ENCODE measurements around the gene NRG3. TPM values are rescaled to one million over a fixed set of nuclear protein-coding genes. Genes with fewer than 3 reads are reported as not detected.

NRG3 gene
- total RNA-seq, 4 donors from 2014 or later = 0.20 to 1.1 (median 0.84) TPM; not detected in 1

GRCh38 chr10:82236084-82236731, 361.2 kb downstream of the NRG3 start:
- WGBS, 2 donors = 77 to 83% methylated on average over 4 of the region's 4 CpGs
- Histone ChIP-seq H3K27me3 (no peaks in the 10 kb centered on the region), H3K4me3 (no peak overlapping the region), H3K4me1 (no peaks in the 10 kb centered on the region), H3K27ac (no peak overlapping the region), H3K36me3 (no peaks in the 10 kb centered on the region), H3K9me3 (no peaks in the 10 kb centered on the region)
- no peak for DNase-seq (ENCODE audit: low spot score in 2 of 2)
- TF ChIP-seq EP300 (IDR thresholded peaks at IDR 0.05) (no peak), POLR2A (IDR thresholded peaks at IDR 0.05) (no peak), CTCF (IDR thresholded peaks at IDR 0.05) (no peak)

DNA sequence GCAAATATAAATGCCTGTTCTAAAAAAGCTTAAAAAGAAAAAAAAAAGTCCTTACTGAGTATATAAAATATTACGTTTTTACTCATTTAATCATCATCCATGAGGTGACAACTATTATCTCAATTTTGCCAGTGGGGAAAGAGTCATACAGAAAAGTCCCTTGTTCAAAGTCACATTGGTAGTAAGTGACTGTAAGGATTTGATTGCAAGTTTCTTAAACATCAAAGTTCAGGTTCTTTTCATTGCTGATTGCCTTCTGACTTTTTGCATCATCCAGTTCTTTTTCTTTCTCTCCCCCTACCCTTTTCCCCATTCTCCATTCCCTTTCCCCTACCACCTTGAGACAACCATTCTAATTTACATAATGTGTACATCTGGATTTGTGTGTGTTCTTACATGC, 363.3 kb downstream of the NRG3 start:
- H3K27me3 ChIP-seq = no peaks in the 10 kb centered on the region
- TF ChIP-seq EP300 (IDR thresholded peaks at IDR 0.05) = no peak
- TF ChIP-seq CTCF (IDR thresholded peaks at IDR 0.05) = no peak
- TF ChIP-seq POLR2A (IDR thresholded peaks at IDR 0.05) = no peak
- H3K36me3 ChIP-seq = no peaks in the 10 kb centered on the region
- no peak overlapping the region for H3K4me3 ChIP-seq
- peaks cover 0 to 7% (median 0%) of the 10 kb centered on the region in 4 donors for H3K9me3 ChIP-seq
- DNase-seq (ENCODE audit: low spot score in 2 of 2) = no peak
- no peak overlapping the region for H3K27ac ChIP-seq
- no peaks in the 10 kb centered on the region for H3K4me1 ChIP-seq
- WGBS, 2 donors = 39 to 58% methylated on average over 1 of the region's 1 CpG

DNA sequence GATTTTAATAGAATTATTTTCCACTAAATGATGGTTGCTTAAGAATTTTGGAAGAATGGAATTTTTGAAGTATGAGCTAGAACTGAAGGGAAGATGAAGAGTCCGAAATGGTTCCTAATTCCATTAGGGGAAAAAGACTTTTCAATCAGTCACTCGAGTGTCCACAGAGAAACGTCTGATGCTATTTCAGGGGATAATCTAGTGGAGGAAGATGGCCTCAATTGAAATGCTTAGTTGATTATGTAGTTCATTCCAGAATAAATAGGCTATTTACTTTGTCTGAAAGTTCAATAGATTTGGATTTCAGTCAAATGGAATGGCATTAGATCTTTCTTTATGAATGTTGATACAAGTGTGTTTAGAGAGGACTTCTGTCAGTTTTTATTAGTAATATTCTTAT, 365.4 kb downstream of the NRG3 start:
- H3K36me3 ChIP-seq = no peaks in the 10 kb centered on the region
- WGBS, 2 donors = 36 to 47% methylated on average over 3 of the region's 3 CpGs
- no peak overlapping the region for H3K4me3 ChIP-seq
- H3K27me3 ChIP-seq = no peaks in the 10 kb centered on the region
- TF ChIP-seq EP300 (IDR thresholded peaks at IDR 0.05) = no peak
- no peak for TF ChIP-seq CTCF (IDR thresholded peaks at IDR 0.05)
- no peak for TF ChIP-seq POLR2A (IDR thresholded peaks at IDR 0.05)
- DNase-seq (ENCODE audit: low spot score in 2 of 2) = no peak
- no peaks in the 10 kb centered on the region for H3K4me1 ChIP-seq
- no peak overlapping the region for H3K27ac ChIP-seq
- H3K9me3 ChIP-seq = peaks cover 0 to 7% (median 0%) of the 10 kb centered on the region in 4 donors

DNA sequence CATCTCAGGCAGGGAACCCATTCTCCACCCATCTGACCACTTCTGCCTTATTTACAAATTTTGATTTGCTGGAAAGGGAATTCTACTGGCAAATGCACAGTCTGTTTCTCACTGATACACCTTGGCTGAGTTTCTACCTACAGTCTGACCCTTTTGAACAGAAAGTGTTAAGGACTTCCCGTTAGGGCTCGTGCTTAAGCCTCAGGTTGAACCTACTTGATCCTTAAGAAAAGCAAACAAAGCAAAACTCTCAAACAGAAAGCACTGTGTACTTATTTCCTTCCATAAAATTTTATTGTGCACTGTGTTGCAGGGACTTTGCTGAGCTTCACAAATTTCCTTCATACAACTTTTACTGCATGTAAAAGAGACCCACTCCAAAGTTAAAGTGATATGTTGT, 367.8 kb downstream of the NRG3 start:
- no peaks in the 10 kb centered on the region for H3K4me1 ChIP-seq
- no peak overlapping the region for H3K4me3 ChIP-seq
- no peak overlapping the region for H3K27ac ChIP-seq
- H3K9me3 ChIP-seq = peaks cover 0 to 7% (median 0%) of the 10 kb centered on the region in 4 donors
- DNase-seq (ENCODE audit: low spot score in 2 of 2) = no peak
- H3K27me3 ChIP-seq = no peaks in the 10 kb centered on the region
- no peak for TF ChIP-seq POLR2A (IDR thresholded peaks at IDR 0.05)
- TF ChIP-seq CTCF (IDR thresholded peaks at IDR 0.05) = no peak
- no peak for TF ChIP-seq EP300 (IDR thresholded peaks at IDR 0.05)
- no peaks in the 10 kb centered on the region for H3K36me3 ChIP-seq
- WGBS, 2 donors = 43 to 67% methylated on average over 2 of the region's 2 CpGs

GRCh38 chr10:82245157-82245556, 370.2 kb downstream of the NRG3 start:
- no peak overlapping the region for H3K27ac ChIP-seq
- WGBS, 2 donors = 43 to 48% methylated on average over 2 of the region's 2 CpGs

More at GRCh38 chr10:82245157-82245556, 370.2 kb downstream of the NRG3 start:
- DNase-seq (ENCODE audit: low spot score in 2 of 2) = no peak
- no peaks in the 10 kb centered on the region for H3K27me3 ChIP-seq
- no peaks in the 10 kb centered on the region for H3K36me3 ChIP-seq
- H3K9me3 ChIP-seq = peaks cover 0 to 7% (median 0%) of the 10 kb centered on the region in 4 donors
- no peak for TF ChIP-seq CTCF (IDR thresholded peaks at IDR 0.05)
- TF ChIP-seq EP300 (IDR thresholded peaks at IDR 0.05) = no peak
- no peak for TF ChIP-seq POLR2A (IDR thresholded peaks at IDR 0.05)
- no peak overlapping the region for H3K4me3 ChIP-seq
- H3K4me1 ChIP-seq = no peaks in the 10 kb centered on the region

Measured in tibial nerve (tissue), 4 donors.